ENCODE measurements around the gene EVC2. TPM values are rescaled to one million over a fixed set of nuclear protein-coding genes. Genes with fewer than 3 reads are reported as not detected.

Gene EVC2
- polyA plus RNA-seq, 4 donors: 7.7 to 11.0 (median 8.6) TPM

- no peak for DNase-seq (ENCODE audit: low read depth in 4 of 4, low spot score in 2 of 4)
These were observed 4.6 kb upstream of the EVC2 start for GRCh38 chr4:5712931-5713330.

GRCh38 chr4:5712517-5712916 lies 4.2 kb upstream of the EVC2 start:
- DNase-seq (ENCODE audit: low read depth in 4 of 4, low spot score in 2 of 4): no peak

- no peak for DNase-seq (ENCODE audit: low read depth in 4 of 4, low spot score in 2 of 4)
These were observed 3.3 kb upstream of the EVC2 start for GRCh38 chr4:5711479-5712184.

GRCh38 chr4:5710961-5711478 lies 2.7 kb upstream of the EVC2 start, which contains the start of gene EVC:
Gene EVC, plus strand, starts transcription at chr4:5711201. Its CDS starts 180 bp downstream, at chr4:5711381.
- peak in 3 of 4 donors; percentile 52 to 79 (median 68) for DNase-seq (ENCODE audit: low read depth in 4 of 4, low spot score in 2 of 4)

- no peak for DNase-seq (ENCODE audit: low read depth in 4 of 4, low spot score in 2 of 4)
These were observed 2.0 kb upstream of the EVC2 start for GRCh38 chr4:5710065-5710960.

- no peak for DNase-seq (ENCODE audit: low read depth in 4 of 4, low spot score in 2 of 4)
These were observed 832 bp upstream of the EVC2 start for GRCh38 chr4:5709207-5709575.

GRCh38 chr4:5707778-5708448 lies 446 bp downstream of the EVC2 start:
- DNase-seq (ENCODE audit: low read depth in 4 of 4, low spot score in 2 of 4): no peak

- DNase-seq (ENCODE audit: low read depth in 4 of 4, low spot score in 2 of 4): no peak
These were observed 993 bp downstream of the EVC2 start for GRCh38 chr4:5707366-5707765.

GRCh38 chr4:5706486-5707290 lies 1.7 kb downstream of the EVC2 start:
- DNase-seq (ENCODE audit: low read depth in 4 of 4, low spot score in 2 of 4): no peak

GRCh38 chr4:5705647-5706320 lies 2.6 kb downstream of the EVC2 start:
- DNase-seq (ENCODE audit: low read depth in 4 of 4, low spot score in 2 of 4): no peak

- DNase-seq (ENCODE audit: low read depth in 4 of 4, low spot score in 2 of 4): no peak
These were observed 4.1 kb downstream of the EVC2 start for GRCh38 chr4:5704276-5704675.

- no peak for DNase-seq (ENCODE audit: low read depth in 4 of 4, low spot score in 2 of 4)
These were observed 4.5 kb downstream of the EVC2 start for GRCh38 chr4:5703831-5704230.

- no peak for DNase-seq (ENCODE audit: low read depth in 4 of 4, low spot score in 2 of 4)
These were observed 6.4 kb downstream of the EVC2 start for GRCh38 chr4:5701971-5702370.

- DNase-seq (ENCODE audit: low read depth in 4 of 4, low spot score in 2 of 4): no peak
These were observed 7.9 kb downstream of the EVC2 start for GRCh38 chr4:5700459-5700858.

- no peak for DNase-seq (ENCODE audit: low read depth in 4 of 4, low spot score in 2 of 4)
These were observed 12.0 kb downstream of the EVC2 start for GRCh38 chr4:5696341-5696740.

GRCh38 chr4:5693871-5694270 lies 14.5 kb downstream of the EVC2 start:
- no peak for DNase-seq (ENCODE audit: low read depth in 4 of 4, low spot score in 2 of 4)

GRCh38 chr4:5691491-5692132 lies 16.7 kb downstream of the EVC2 start:
- DNase-seq (ENCODE audit: low read depth in 4 of 4, low spot score in 2 of 4): no peak

GRCh38 chr4:5689065-5689464 lies 19.3 kb downstream of the EVC2 start:
- DNase-seq (ENCODE audit: low read depth in 4 of 4, low spot score in 2 of 4): no peak

GRCh38 chr4:5686338-5686737 lies 22.0 kb downstream of the EVC2 start:
- DNase-seq (ENCODE audit: low read depth in 4 of 4, low spot score in 2 of 4): no peak

Data from left renal cortex interstitium (tissue), 4 donors.